ENCODE results near the gene ARHGAP6.

The ARHGAP6 gene

DNA sequence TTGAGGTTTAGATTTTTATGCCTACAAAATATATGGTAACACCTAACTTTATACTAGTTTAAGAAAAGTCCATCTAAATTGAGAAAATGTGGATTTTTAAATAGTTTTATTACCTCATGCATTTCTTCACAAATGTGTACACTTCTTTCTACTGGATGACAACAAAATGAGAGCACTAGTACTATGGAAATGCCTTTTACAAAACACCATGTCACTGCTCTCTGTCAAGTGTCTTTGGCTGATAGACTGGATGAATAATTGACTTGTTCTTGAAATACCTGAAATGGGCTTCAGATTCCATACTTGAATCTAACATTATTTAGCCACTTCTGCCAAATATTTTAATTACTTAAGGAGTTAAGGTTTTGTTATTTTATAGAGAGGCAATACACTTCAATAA lies 323.0 kb downstream of the ARHGAP6 start:
- H3K4me3 ChIP-seq (IDR thresholded peaks at IDR 0.05; ENCODE audit: insufficient read depth, low read depth, low read length): no peak overlapping the region
- H4K20me1 ChIP-seq (ENCODE audit: insufficient read depth): no peaks in the 10 kb centered on the region
- no peaks in the 10 kb centered on the region for H3K27me3 ChIP-seq (ENCODE audit: insufficient read depth, low read depth)
- no peaks in the 10 kb centered on the region for H3K79me2 ChIP-seq (ENCODE audit: insufficient read depth, low read depth)
- no peak overlapping the region for H3K4me2 ChIP-seq
- TF ChIP-seq CTCF (conservative IDR thresholded peaks at IDR 0.05; ENCODE audit: low read depth, low read length): no peak
- H3K27ac ChIP-seq: no peak overlapping the region
- peaks cover 5% of the 10 kb centered on the region for H3K4me1 ChIP-seq (ENCODE audit: low read depth, poor library complexity, severe bottlenecking)
- no peak overlapping the region for H3K9ac ChIP-seq
- no peak overlapping the region for H2AFZ ChIP-seq (ENCODE audit: low read depth)
- no peaks in the 10 kb centered on the region for H3K36me3 ChIP-seq (ENCODE audit: insufficient read depth)

DNA sequence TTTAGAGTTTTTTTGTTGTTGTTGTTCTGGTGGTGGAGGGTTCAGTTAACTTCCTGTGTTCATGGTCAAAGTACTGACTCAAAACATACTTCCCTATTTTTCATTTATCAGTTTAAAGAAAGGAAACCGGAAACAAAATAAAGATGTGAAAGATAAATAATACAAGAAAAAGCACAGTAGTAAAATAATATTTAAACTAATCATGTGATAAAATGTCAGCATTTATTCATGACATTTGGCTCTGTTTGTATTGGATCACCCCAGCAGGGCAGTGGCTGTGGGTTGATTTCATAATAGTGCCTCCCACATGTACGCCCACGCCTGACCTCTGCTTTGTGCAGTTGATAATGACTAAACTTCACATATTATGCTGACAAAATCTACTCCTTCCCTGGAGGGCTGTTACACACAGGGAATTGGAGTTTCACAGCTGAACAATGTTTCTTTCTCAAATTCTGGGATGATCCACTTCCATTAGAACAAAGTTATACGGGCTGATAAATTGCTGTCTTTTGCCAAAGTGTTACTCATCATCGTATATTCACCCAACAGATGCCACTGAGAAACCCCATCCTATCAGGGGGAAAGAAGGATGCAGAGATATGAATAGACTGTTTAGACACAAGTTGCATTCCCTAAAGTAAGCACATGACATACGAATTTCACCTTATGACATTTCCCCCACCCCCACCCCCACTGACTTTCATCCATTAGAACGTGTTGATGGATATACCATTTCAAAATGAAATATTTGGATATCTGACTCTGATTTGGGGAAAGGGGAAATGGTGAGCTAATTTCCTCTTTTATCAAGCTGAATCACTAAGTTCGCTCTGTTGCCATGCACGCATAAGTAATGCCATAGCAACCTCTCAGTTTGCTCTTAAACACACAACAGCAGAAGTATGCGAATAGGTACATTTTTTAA lies 324.2 kb downstream of the ARHGAP6 start:
- no peak overlapping the region for H3K9ac ChIP-seq
- no peak overlapping the region for H3K4me3 ChIP-seq (IDR thresholded peaks at IDR 0.05; ENCODE audit: insufficient read depth, low read depth, low read length)
- no peaks in the 10 kb centered on the region for H4K20me1 ChIP-seq (ENCODE audit: insufficient read depth)
- TF ChIP-seq CTCF (conservative IDR thresholded peaks at IDR 0.05; ENCODE audit: low read depth, low read length): no peak
- no peaks in the 10 kb centered on the region for H3K27me3 ChIP-seq (ENCODE audit: insufficient read depth, low read depth)
- H2AFZ ChIP-seq (ENCODE audit: low read depth): no peak overlapping the region
- H3K4me1 ChIP-seq (ENCODE audit: low read depth, poor library complexity, severe bottlenecking): peaks cover 16% of the 10 kb centered on the region
- H3K4me2 ChIP-seq: no peak overlapping the region
- no peaks in the 10 kb centered on the region for H3K79me2 ChIP-seq (ENCODE audit: insufficient read depth, low read depth)
- H3K27ac ChIP-seq: no peak overlapping the region
- H3K36me3 ChIP-seq (ENCODE audit: insufficient read depth): no peaks in the 10 kb centered on the region

DNA sequence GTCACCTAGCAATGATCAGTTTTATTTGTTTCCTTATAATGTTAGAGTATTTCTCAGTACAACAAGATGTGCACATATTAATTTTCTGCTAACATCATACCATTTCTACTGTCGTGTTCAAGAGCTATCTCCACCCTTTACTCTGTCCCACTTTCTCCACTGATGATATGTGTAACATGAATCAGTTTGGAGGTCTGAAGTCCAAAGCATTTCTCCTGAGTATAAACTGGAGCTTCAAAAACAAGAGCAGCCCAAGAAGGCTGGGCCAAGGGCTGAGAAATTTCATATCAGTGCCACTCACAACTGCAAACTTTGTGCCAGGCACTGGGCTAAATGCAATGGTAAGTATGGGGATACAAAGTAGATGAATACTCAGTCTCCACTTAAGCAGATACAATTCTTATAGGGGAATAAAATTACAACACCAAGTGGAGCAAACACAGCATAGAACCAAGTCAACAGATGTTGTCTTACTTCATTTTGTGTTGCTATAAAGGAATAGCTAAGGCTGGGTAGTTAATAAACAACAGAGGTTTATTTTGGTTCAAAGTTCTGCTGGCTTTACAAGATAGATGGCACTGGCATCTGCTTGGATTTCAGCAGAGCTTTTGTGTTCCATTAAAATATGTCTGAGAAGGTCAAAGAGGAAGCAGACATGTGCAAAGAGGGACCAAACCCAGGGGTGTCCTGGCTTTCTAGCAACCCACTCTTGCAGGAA lies 328.3 kb downstream of the ARHGAP6 start:
- no peak overlapping the region for H2AFZ ChIP-seq (ENCODE audit: low read depth)
- H4K20me1 ChIP-seq (ENCODE audit: insufficient read depth): no peaks in the 10 kb centered on the region
- no peak overlapping the region for H3K4me2 ChIP-seq
- TF ChIP-seq CTCF (conservative IDR thresholded peaks at IDR 0.05; ENCODE audit: low read depth, low read length): no peak
- H3K27ac ChIP-seq: no peak overlapping the region
- no peaks in the 10 kb centered on the region for H3K79me2 ChIP-seq (ENCODE audit: insufficient read depth, low read depth)
- no peak overlapping the region for H3K9ac ChIP-seq
- H3K4me1 ChIP-seq (ENCODE audit: low read depth, poor library complexity, severe bottlenecking): peaks cover 42% of the 10 kb centered on the region
- no peaks in the 10 kb centered on the region for H3K27me3 ChIP-seq (ENCODE audit: insufficient read depth, low read depth)
- no peak overlapping the region for H3K4me3 ChIP-seq (IDR thresholded peaks at IDR 0.05; ENCODE audit: insufficient read depth, low read depth, low read length)
- H3K36me3 ChIP-seq (ENCODE audit: insufficient read depth): no peaks in the 10 kb centered on the region

DNA sequence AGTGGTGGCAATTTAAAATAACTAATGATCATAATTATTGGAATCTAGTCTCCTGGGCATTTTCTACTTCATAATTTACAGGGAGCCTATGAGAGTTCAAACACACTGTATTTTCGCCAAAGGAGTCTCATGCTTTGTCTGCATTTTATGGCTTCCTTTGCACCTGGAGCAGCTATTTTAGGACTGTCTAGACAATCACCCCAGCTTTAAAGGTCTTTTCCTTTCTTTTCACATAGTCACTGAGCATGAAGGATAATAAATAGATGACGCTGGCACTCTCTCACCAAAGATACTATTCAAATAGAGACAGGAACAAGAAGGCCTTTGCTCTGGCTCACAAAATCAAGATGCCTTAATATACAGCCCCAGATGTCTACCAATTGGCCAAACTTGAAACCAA lies 329.5 kb downstream of the ARHGAP6 start:
- Histone ChIP-seq H3K27me3 (ENCODE audit: insufficient read depth, low read depth) (no peaks in the 10 kb centered on the region), H2AFZ (ENCODE audit: low read depth) (no peak overlapping the region), H3K4me2 (peak overlapping the region; percentile 48; the same call in 1 of the 2 replicates), H3K27ac (peak overlapping the region; percentile 29; the same call in 1 of the 2 replicates), H3K4me3 (IDR thresholded peaks at IDR 0.05; ENCODE audit: insufficient read depth, low read depth, low read length) (no peak overlapping the region), H3K79me2 (ENCODE audit: insufficient read depth, low read depth) (no peaks in the 10 kb centered on the region), H3K36me3 (ENCODE audit: insufficient read depth) (no peaks in the 10 kb centered on the region), H3K9ac (no peak overlapping the region), H3K4me1 (ENCODE audit: low read depth, poor library complexity, severe bottlenecking) (peaks cover 42% of the 10 kb centered on the region), H4K20me1 (ENCODE audit: insufficient read depth) (no peaks in the 10 kb centered on the region)
- no peak for TF ChIP-seq CTCF (conservative IDR thresholded peaks at IDR 0.05; ENCODE audit: low read depth, low read length)
